ENCODE measurements around the gene NSL1.

Gene NSL1

GRCh38 chr1:212686591-212686990 is 105.0 kb downstream of the NSL1 start:
- H3K36me3 Mint-ChIP-seq: no peaks in the 10 kb centered on the region
- H3K27me3 Mint-ChIP-seq: no peaks in the 10 kb centered on the region
- no peak overlapping the region for H3K4me3 Mint-ChIP-seq
- peaks cover 16% of the 10 kb centered on the region for H3K4me1 Mint-ChIP-seq
- ATAC-seq (ENCODE audit: low read depth): no peak
- no peaks in the 10 kb centered on the region for H3K9me3 Mint-ChIP-seq
- H3K27ac Mint-ChIP-seq: no peak overlapping the region
- no peak for DNase-seq (ENCODE audit: low spot score in 2 of 2)

- no peaks in the 10 kb centered on the region for H3K36me3 Mint-ChIP-seq
- ATAC-seq (ENCODE audit: low read depth) (no peak), DNase-seq (ENCODE audit: low spot score in 2 of 2) (no peak)
- no peaks in the 10 kb centered on the region for H3K27me3 Mint-ChIP-seq
- H3K9me3 Mint-ChIP-seq: no peaks in the 10 kb centered on the region
- H3K4me3 Mint-ChIP-seq: no peak overlapping the region
- H3K27ac Mint-ChIP-seq: no peak overlapping the region
- H3K4me1 Mint-ChIP-seq: peaks cover 17% of the 10 kb centered on the region
Measured at GRCh38 chr1:212686069-212686468, 105.5 kb downstream of the NSL1 start.

GRCh38 chr1:212685429-212685828 is 106.1 kb downstream of the NSL1 start:
- DNase-seq (ENCODE audit: low spot score in 2 of 2) (no peak), ATAC-seq (ENCODE audit: low read depth) (no peak)
- Mint-ChIP-seq H3K9me3 (no peaks in the 10 kb centered on the region), H3K36me3 (no peaks in the 10 kb centered on the region), H3K4me1 (peaks cover 19% of the 10 kb centered on the region), H3K27ac (no peak overlapping the region), H3K4me3 (no peak overlapping the region), H3K27me3 (no peaks in the 10 kb centered on the region)

GRCh38 chr1:212684521-212685090 is 107.0 kb downstream of the NSL1 start:
- no peak for DNase-seq (ENCODE audit: low spot score in 2 of 2)

GRCh38 chr1:212684076-212684475 is 107.5 kb downstream of the NSL1 start:
- DNase-seq (ENCODE audit: low spot score in 2 of 2) (no peak), ATAC-seq (ENCODE audit: low read depth) (no peak)
- Mint-ChIP-seq H3K27ac (no peak overlapping the region), H3K4me1 (peaks cover 22% of the 10 kb centered on the region), H3K4me3 (no peak overlapping the region), H3K9me3 (no peaks in the 10 kb centered on the region), H3K36me3 (no peaks in the 10 kb centered on the region), H3K27me3 (no peaks in the 10 kb centered on the region)

More at GRCh38 chr1:212684521-212685090, 107.0 kb downstream of the NSL1 start:
- H3K4me1 Mint-ChIP-seq: peaks cover 19% of the 10 kb centered on the region
- H3K36me3 Mint-ChIP-seq: no peaks in the 10 kb centered on the region
- no peak overlapping the region for H3K27ac Mint-ChIP-seq
- no peaks in the 10 kb centered on the region for H3K9me3 Mint-ChIP-seq
- no peaks in the 10 kb centered on the region for H3K27me3 Mint-ChIP-seq
- no peak for ATAC-seq (ENCODE audit: low read depth)
- no peak overlapping the region for H3K4me3 Mint-ChIP-seq

GRCh38 chr1:212683357-212683722 is 108.2 kb downstream of the NSL1 start:
- Mint-ChIP-seq H3K27ac (peak overlapping the region; percentile 55), H3K36me3 (no peaks in the 10 kb centered on the region), H3K4me3 (peak overlapping the region; percentile 57), H3K4me1 (peaks cover 25% of the 10 kb centered on the region), H3K27me3 (no peaks in the 10 kb centered on the region), H3K9me3 (no peaks in the 10 kb centered on the region)
- DNase-seq (ENCODE audit: low spot score in 2 of 2): no peak
- peak; percentile 74 for ATAC-seq (ENCODE audit: low read depth)

- H3K36me3 Mint-ChIP-seq: no peaks in the 10 kb centered on the region
- H3K27me3 Mint-ChIP-seq: no peaks in the 10 kb centered on the region
- no peaks in the 10 kb centered on the region for H3K9me3 Mint-ChIP-seq
- ATAC-seq (ENCODE audit: low read depth) (no peak), DNase-seq (ENCODE audit: low spot score in 2 of 2) (no peak)
- H3K27ac Mint-ChIP-seq: no peak overlapping the region
- H3K4me3 Mint-ChIP-seq: no peak overlapping the region
- H3K4me1 Mint-ChIP-seq: peaks cover 25% of the 10 kb centered on the region
Measured at GRCh38 chr1:212680680-212681389, 110.7 kb downstream of the NSL1 start.

- H3K36me3 Mint-ChIP-seq: no peaks in the 10 kb centered on the region
- no peak overlapping the region for H3K27ac Mint-ChIP-seq
- H3K4me1 Mint-ChIP-seq: peaks cover 21% of the 10 kb centered on the region
- H3K4me3 Mint-ChIP-seq: no peak overlapping the region
- no peaks in the 10 kb centered on the region for H3K27me3 Mint-ChIP-seq
- ATAC-seq (ENCODE audit: low read depth) (peak; percentile 57), DNase-seq (ENCODE audit: low spot score in 2 of 2) (no peak)
- H3K9me3 Mint-ChIP-seq: no peaks in the 10 kb centered on the region
Measured at GRCh38 chr1:212678456-212679410, 112.8 kb downstream of the NSL1 start.

GRCh38 chr1:212677573-212677972 is 114.0 kb downstream of the NSL1 start:
- DNase-seq (ENCODE audit: low spot score in 2 of 2): no peak
- no peak for ATAC-seq (ENCODE audit: low read depth)
- H3K27me3 Mint-ChIP-seq: no peaks in the 10 kb centered on the region
- peaks cover 9% of the 10 kb centered on the region for H3K4me1 Mint-ChIP-seq
- H3K27ac Mint-ChIP-seq: peak overlapping the region; percentile 64
- no peak overlapping the region for H3K4me3 Mint-ChIP-seq
- H3K36me3 Mint-ChIP-seq: no peaks in the 10 kb centered on the region
- no peaks in the 10 kb centered on the region for H3K9me3 Mint-ChIP-seq

GRCh38 chr1:212677136-212677535 is 114.4 kb downstream of the NSL1 start:
- Mint-ChIP-seq H3K27ac (no peak overlapping the region), H3K9me3 (no peaks in the 10 kb centered on the region), H3K36me3 (no peaks in the 10 kb centered on the region), H3K4me1 (peaks cover 9% of the 10 kb centered on the region), H3K27me3 (no peaks in the 10 kb centered on the region), H3K4me3 (no peak overlapping the region)
- no peak for DNase-seq (ENCODE audit: low spot score in 2 of 2)
- no peak for ATAC-seq (ENCODE audit: low read depth)

Data from memory B cell (primary cell).